Adrenal gland (tissue), 12 donors: ENCODE results near the gene PXN. TPM values are rescaled to one million over a fixed set of nuclear protein-coding genes. Genes with fewer than 3 reads are reported as not detected.

Source experiments
- DNase-seq, 7 donors: peaks; one replicate each; pipeline ENCODE4 v3.0.0-alpha.2; 2019 to 2020
- H3K27ac ChIP-seq, 5 donors: fragments of 200-600 bp; sonication (generic) in 4 of 5; 1 replicate in 3 of 5; 2 replicates in 2 of 5; pipeline versions ENCODE4 v1.5.1 to v1.8.0; 2016 to 2020; ENCODE audit warnings: mild to moderate bottlenecking in 1 of 5
- H3K27me3 ChIP-seq: fragments of 200-600 bp; 2 replicates; pipeline ENCODE4 v1.8.0; 2021
- H3K36me3 ChIP-seq, 2 donors: fragments of 200-600 bp; replicated peaks in 1 of 2; 1 replicate in 1 of 2; 2 replicates in 1 of 2; pipeline versions ENCODE4 v1.5.1 to v1.8.0; 2018 to 2022
- H3K4me1 ChIP-seq, 2 donors: fragments of 200-600 bp; replicated peaks in 1 of 2; 1 replicate in 1 of 2; 2 replicates in 1 of 2; pipeline versions ENCODE4 v1.5.1 to v1.8.0; 2018 to 2021
- H3K4me3 ChIP-seq, 4 donors: fragments of 200-600 bp; sonication (generic) in 3 of 4; one replicate each; pipeline ENCODE4 v1.5.1; 2016 to 2018
- H3K9me3 ChIP-seq, 3 donors: fragments of 200-600 bp; sonication (generic) in 1 of 3; replicated peaks in 1 of 3; 1 replicate in 2 of 3; 2 replicates in 1 of 3; pipeline versions ENCODE4 v1.5.1 to v1.8.0; 2016 to 2021
- CTCF ChIP-seq, 6 experiments: fragments of 450-650 bp in 4 of 6; fragments of 200-600 bp in 2 of 6; sonication (generic) in 1 of 6; IDR thresholded peaks; 1 replicate in 5 of 6; 2 replicates in 1 of 6; pipeline versions ENCODE4 v1.5.1 to v1.8.0; 2016 to 2021; ENCODE audit warnings: antibody characterized with exemption in 6 of 6, mild to moderate bottlenecking in 2 of 6, moderate library complexity in 1 of 6
- POLR2A ChIP-seq, 2 donors: fragments of 450-650 bp; IDR thresholded peaks; one replicate each; pipeline ENCODE4 v1.6.1; 2017; ENCODE audit warnings: antibody characterized with exemption in 2 of 2, mild to moderate bottlenecking in 2 of 2, moderate library complexity in 1 of 2
- WGBS, 4 donors: extraction: QIAGEN DNeasy Blood & Tissue Kit in 2 of 4; methylation state at CpG; one replicate each; pipeline versions ENCODE4 v1.1.5 to v1.1.7; 2013 to 2017; 5-methylcytosine and 5-hydroxymethylcytosine counted together
- intact Hi-C, 2 donors: fragments of 100-400 bp; cut with DNase I; formaldehyde crosslinking; loops; one replicate each; pipeline versions ENCODE4 v1.14.1 to v1.15.0; 2022 to 2023
- polyA plus RNA-seq, 3 donors: library from polyadenylated mRNA; stranded (reverse); fragments of 200-250 nt in 2 of 3; fragments of 350-450 nt in 1 of 3; fragmentation: Illumina TruSeq in 1 of 3; extraction: RNeasy Lipid Tissue Mini Kit (QIAGEN cat#74804) in 1 of 3; gene quantifications; one replicate each; pipeline ENCODE4 v1.2.3, GENCODE V29; 2013 to 2014
- total RNA-seq, 9 donors: library from RNA; depleted of rRNA in 4 of 9; stranded (reverse); fragments of >200 nt in 4 of 9; fragments of 120-200 nt in 1 of 9; fragmentation: NEBNext Ultra II Directional in 1 of 9; extraction: Animal tissue kit (Norgen Biotek cat#: 25700) in 1 of 9; gene quantifications; one replicate each; pipeline versions ENCODE4 v1.1.0 to v1.2.4, GENCODE V29; 2013 to 2023
- donor health status: healthy with polysubstance abuse.
- donor health status: Bipolar disorder and iron deficiency.
- donor health status: DM: yes; HTN: yes; CAD: no.
- donor health status: DM: no; HTN: no; CAD: no.
- donor health status: DM: no; HTN: no; CAD: no.
- donor health status: DM: yes; HTN: yes; CAD: no.

Gene PXN
- total and polyA plus RNA-seq, 12 donors = 12.5 to 156 (median 92.4) TPM

- intact Hi-C loops = no loop called here
- H3K27ac ChIP-seq = peak overlapping the region; percentile 70 to 98 (median 86)
- no peaks in the 10 kb centered on the region for H3K9me3 ChIP-seq
- H3K36me3 ChIP-seq = no peaks in the 10 kb centered on the region
- no peaks in the 10 kb centered on the region for H3K27me3 ChIP-seq
- peak overlapping the region in 2 of 4 donors; percentile 90 to 100 for H3K4me3 ChIP-seq
- H3K4me1 ChIP-seq = peaks cover 30 to 54% of the 10 kb centered on the region in 2 donors
- TF ChIP-seq CTCF (IDR thresholded peaks at IDR 0.05) (no peak), POLR2A (IDR thresholded peaks at IDR 0.05) (peak in 1 of 2 donors; percentile 4)
- WGBS, 4 donors = 31 to 47% (median 42%) methylated on average over 9 to 15 of the region's 15 CpGs
- peak in 3 of 7 donors; percentile 35 to 55 (median 48) for DNase-seq
These were observed 1.2 kb downstream of the PXN start for GRCh38 chr12:120264086-120264903.

- WGBS, 4 donors = 12 to 23% (median 18%) methylated on average over 5 of the region's 5 CpGs
- H3K36me3 ChIP-seq = no peaks in the 10 kb centered on the region
- H3K4me1 ChIP-seq = peaks cover 36 to 59% of the 10 kb centered on the region in 2 donors
- TF ChIP-seq CTCF (IDR thresholded peaks at IDR 0.05) (no peak), POLR2A (IDR thresholded peaks at IDR 0.05) (no peak)
- peak overlapping the region in 2 of 4 donors; percentile 90 to 100 for H3K4me3 ChIP-seq
- no peak for DNase-seq
- H3K27ac ChIP-seq = peak overlapping the region; percentile 70 to 98 (median 86)
- intact Hi-C loops = no loop called here
- no peaks in the 10 kb centered on the region for H3K9me3 ChIP-seq
- H3K27me3 ChIP-seq = no peaks in the 10 kb centered on the region
These were observed 1.8 kb downstream of the PXN start for GRCh38 chr12:120263748-120264085.

- WGBS, 4 donors = 25 to 51% (median 42%) methylated on average over 12 to 15 of the region's 15 CpGs
- no peak for DNase-seq
- Histone ChIP-seq H3K27ac (peak overlapping the region; percentile 70 to 98 (median 86)), H3K9me3 (no peaks in the 10 kb centered on the region), H3K4me3 (peak overlapping the region in 1 of 4 donors; percentile 90), H3K27me3 (no peaks in the 10 kb centered on the region), H3K4me1 (peaks cover 41 to 65% of the 10 kb centered on the region in 2 donors), H3K36me3 (no peaks in the 10 kb centered on the region)
- TF ChIP-seq CTCF (IDR thresholded peaks at IDR 0.05) (no peak), POLR2A (IDR thresholded peaks at IDR 0.05) (no peak)
- intact Hi-C loops = no loop called here
These were observed 2.4 kb downstream of the PXN start for GRCh38 chr12:120262852-120263747.
